ENCODE results near the gene AKAP10. TPM values are rescaled to one million over a fixed set of nuclear protein-coding genes. Genes with fewer than 3 reads are reported as not detected.

Gene AKAP10
- total and polyA plus RNA-seq, 4 experiments from 2014 or later: 23.5 to 72.1 (median 44.4) TPM

Other genes starting within 250 kb of the AKAP10 start
- gene ALDH3A1, start 229.5 kb downstream of the AKAP10 start, total RNA-seq: not detected
- gene ALDH3A1, start 229.5 kb downstream of the AKAP10 start, polyA plus RNA-seq: not detected
- gene ULK2, start 109.9 kb downstream of the AKAP10 start, total RNA-seq: 10 to 100 TPM in 1 of 2 experiments, 1 to 10 TPM in 1; 10.0 to 14.5 TPM
- gene ULK2, start 109.9 kb downstream of the AKAP10 start, polyA plus RNA-seq: 10 to 100 TPM in 1 of 2 donors, 1 to 10 TPM in 1; 5.2 to 13.2 TPM
- gene SPECC1, start 31.5 kb upstream of the AKAP10 start, total RNA-seq: 10 to 100 TPM; 12.8 to 13.4 TPM
- gene SPECC1, start 31.5 kb upstream of the AKAP10 start, polyA plus RNA-seq: 1 to 10 TPM; 1.7 to 4.6 TPM

Data from CD4-positive, alpha-beta memory T cell (primary cell).